ENCODE data around the gene CXCL12.

The CXCL12 gene

GRCh38 chr10:44385696-44386441 lies 972 bp upstream of the CXCL12 start:
- DNase-seq (ENCODE audit: low read depth): no peak
- no peak for TF ChIP-seq CTCF (conservative IDR thresholded peaks at IDR 0.05; ENCODE audit: low read depth, low read length)
- H3K4me3 ChIP-seq (ENCODE audit: low read length): no peak overlapping the region

GRCh38 chr10:44384601-44385025 lies 284 bp downstream of the CXCL12 start:
- DNase-seq (ENCODE audit: low read depth): no peak
- no peak for TF ChIP-seq CTCF (conservative IDR thresholded peaks at IDR 0.05; ENCODE audit: low read depth, low read length)
- peak overlapping the region; percentile 37 for H3K4me3 ChIP-seq (ENCODE audit: low read length)

GRCh38 chr10:44383749-44384600 lies 922 bp downstream of the CXCL12 start:
- no peak for DNase-seq (ENCODE audit: low read depth)
- no peak for TF ChIP-seq CTCF (conservative IDR thresholded peaks at IDR 0.05; ENCODE audit: low read depth, low read length)
- peak overlapping the region; percentile 37 for H3K4me3 ChIP-seq (ENCODE audit: low read length)

- no peak for DNase-seq (ENCODE audit: low read depth)
- H3K4me3 ChIP-seq (ENCODE audit: low read length): no peak overlapping the region
- TF ChIP-seq CTCF (conservative IDR thresholded peaks at IDR 0.05; ENCODE audit: low read depth, low read length): no peak
These were observed 1.7 kb downstream of the CXCL12 start for GRCh38 chr10:44382981-44383748.

GRCh38 chr10:44382131-44382858 lies 2.6 kb downstream of the CXCL12 start:
- no peak for DNase-seq (ENCODE audit: low read depth)
- no peak for TF ChIP-seq CTCF (conservative IDR thresholded peaks at IDR 0.05; ENCODE audit: low read depth, low read length)
- no peak overlapping the region for H3K4me3 ChIP-seq (ENCODE audit: low read length)

- H3K4me3 ChIP-seq (ENCODE audit: low read length): no peak overlapping the region
- no peak for DNase-seq (ENCODE audit: low read depth)
- no peak for TF ChIP-seq CTCF (conservative IDR thresholded peaks at IDR 0.05; ENCODE audit: low read depth, low read length)
These were observed 3.9 kb downstream of the CXCL12 start for GRCh38 chr10:44380829-44381600.

All from retinal pigment epithelial cell (primary cell).